Stimulated activated naive CD8-positive, alpha-beta T cell treated with anti-CD3 and anti-CD28 coated beads, Interleukin-15, amount 100 ng/mL, for 72 hours (primary cell): ENCODE data around the gene ANO1.
"Not testable (repeated sequence)": the region's sequence is repeated elsewhere in the genome, so short reads cannot be mapped to it uniquely, and the experiment has no call there.

ENCODE experiments used
- ATAC-seq: fragments of 150-1000 bp; cut with Tn5 transposase; 2 replicates; pipeline ENCODE4 v1.10.0; 2021; ENCODE audit warnings: mild to moderate bottlenecking, moderate library complexity
- DNase-seq, 2 donors: peaks; one replicate each; pipeline ENCODE4 v3.0.0; 2021 to 2022
- H3K27ac Mint-ChIP-seq, 2 donors: one replicate each; pipeline ENCODE4 v1.8.0; 2022; ENCODE audit warnings: mild to moderate bottlenecking in 2 of 2, mixed read lengths in 2 of 2, moderate library complexity in 2 of 2
- H3K27me3 Mint-ChIP-seq: one replicate; pipeline ENCODE4 v1.8.0; 2022; ENCODE audit warnings: mixed read lengths
- H3K4me1 Mint-ChIP-seq: one replicate; pipeline ENCODE4 v1.8.0; 2022; ENCODE audit warnings: mild to moderate bottlenecking, mixed read lengths
- H3K4me3 Mint-ChIP-seq, 2 donors: one replicate each; pipeline ENCODE4 v1.8.0; 2022; ENCODE audit warnings: mild to moderate bottlenecking in 2 of 2, mixed read lengths in 2 of 2, moderate library complexity in 1 of 2
- H3K9me3 Mint-ChIP-seq, 2 donors: one replicate each; pipeline ENCODE4 v1.8.0; 2022; ENCODE audit warnings: mixed read lengths in 2 of 2

The ANO1 gene

DNA sequence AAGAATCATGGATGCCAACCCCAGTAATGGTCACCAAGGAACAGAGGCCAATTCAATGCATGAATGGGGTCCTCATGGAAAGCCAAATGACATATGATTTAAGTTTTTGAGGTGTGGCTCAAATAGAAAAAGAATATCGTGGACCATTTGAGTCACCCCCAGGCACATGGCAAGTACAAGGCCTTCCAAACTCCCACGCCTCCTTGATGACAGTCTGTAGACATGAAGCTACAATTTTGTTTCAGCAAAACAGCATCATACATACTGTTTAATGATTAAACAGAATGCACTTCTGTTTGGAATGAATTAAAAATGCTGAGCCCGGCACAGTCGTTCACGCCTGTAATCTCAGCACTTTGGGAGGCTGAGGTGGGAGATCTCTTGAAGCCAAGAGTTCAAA lies 132.4 kb downstream of the ANO1 start:
- no peak overlapping the region for H3K27ac Mint-ChIP-seq
- no peak for ATAC-seq
- peaks cover 53% of the 10 kb centered on the region for H3K4me1 Mint-ChIP-seq

GRCh38 chr11:70212227-70212811 lies 134.2 kb downstream of the ANO1 start:
- DNase-seq, result no peak
- H3K4me3 Mint-ChIP-seq, result no peak overlapping the region
- ATAC-seq, result peak; percentile 28

More for the DNA sequence above, 132.4 kb downstream of the ANO1 start:
- Mint-ChIP-seq H3K9me3 (no peaks in the 10 kb centered on the region), H3K4me3 (no peak overlapping the region), H3K27me3 (no peaks in the 10 kb centered on the region)
- DNase-seq, result no peak

GRCh38 chr11:70217388-70217787 lies 139.3 kb downstream of the ANO1 start:
- not testable (repeated sequence) for H3K9me3 Mint-ChIP-seq, H3K4me1 Mint-ChIP-seq, DNase-seq, H3K27ac Mint-ChIP-seq, ATAC-seq, H3K4me3 Mint-ChIP-seq
- H3K27me3 Mint-ChIP-seq, result peaks cover 24% of the 10 kb centered on the region

More at GRCh38 chr11:70212227-70212811, 134.2 kb downstream of the ANO1 start:
- Mint-ChIP-seq H3K27ac (no peak overlapping the region), H3K4me1 (peaks cover 35% of the 10 kb centered on the region), H3K27me3 (no peaks in the 10 kb centered on the region), H3K9me3 (no peaks in the 10 kb centered on the region)

GRCh38 chr11:70218076-70218475 lies 140.0 kb downstream of the ANO1 start:
- H3K27ac Mint-ChIP-seq, DNase-seq, H3K9me3 Mint-ChIP-seq, ATAC-seq, H3K4me1 Mint-ChIP-seq, H3K4me3 Mint-ChIP-seq: not testable (repeated sequence)
- H3K27me3 Mint-ChIP-seq, result peaks cover 26% of the 10 kb centered on the region

GRCh38 chr11:70220136-70220535 lies 142.0 kb downstream of the ANO1 start:
- Mint-ChIP-seq H3K9me3 (no peaks in the 10 kb centered on the region), H3K4me3 (no peak overlapping the region), H3K27ac (no peak overlapping the region), H3K27me3 (peaks cover 32% of the 10 kb centered on the region), H3K4me1 (no peaks in the 10 kb centered on the region)
- ATAC-seq (no peak), DNase-seq (no peak)

DNA sequence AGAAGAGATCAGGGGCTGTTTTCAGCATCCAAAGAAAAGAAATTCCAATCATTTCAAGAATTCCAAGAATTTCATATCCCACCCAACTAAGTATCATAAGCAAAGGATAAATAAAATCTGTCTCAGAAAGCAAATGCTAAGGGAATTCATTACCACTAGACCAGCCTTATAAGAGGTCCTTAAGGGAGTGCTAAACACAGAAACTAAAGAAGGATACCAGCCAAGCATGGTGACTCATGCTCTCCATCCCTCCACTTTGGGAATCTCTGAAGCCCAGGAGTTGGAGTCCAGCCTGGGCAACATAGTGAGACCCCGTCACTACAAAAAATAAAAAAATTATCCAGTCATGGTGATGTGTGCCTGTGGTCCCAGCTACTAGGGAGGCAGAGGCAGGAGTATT lies 142.8 kb downstream of the ANO1 start:
- Mint-ChIP-seq H3K27me3 (peaks cover 32% of the 10 kb centered on the region), H3K9me3 (no peaks in the 10 kb centered on the region), H3K4me3 (no peak overlapping the region), H3K27ac (no peak overlapping the region), H3K4me1 (no peaks in the 10 kb centered on the region)
- no peak for ATAC-seq
- no peak for DNase-seq

DNA sequence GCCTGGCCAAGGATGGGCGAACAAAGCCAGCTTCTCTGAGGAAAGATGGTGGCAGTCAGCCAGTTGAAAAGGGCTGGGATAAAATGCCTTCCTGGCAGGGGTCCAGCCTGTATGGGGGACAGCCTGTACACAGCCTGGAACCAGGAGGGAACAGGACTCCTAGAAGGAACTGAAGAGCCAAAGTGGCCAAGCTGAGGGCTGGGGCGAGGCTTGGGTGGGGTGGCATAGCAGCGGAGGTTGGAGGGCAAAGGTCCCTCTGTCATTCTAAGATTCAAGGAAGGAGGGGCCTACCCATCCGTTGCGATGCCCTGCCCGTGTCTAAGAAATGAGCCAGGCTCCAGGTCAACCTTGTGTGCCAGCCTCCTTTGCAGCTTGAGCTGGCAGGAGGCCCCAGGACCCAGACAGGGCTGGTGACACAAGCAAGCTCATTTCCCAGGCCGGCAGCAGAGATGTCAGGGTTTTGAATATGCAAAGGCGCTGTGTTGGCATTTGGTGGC lies 147.6 kb downstream of the ANO1 start:
- peaks cover 7% of the 10 kb centered on the region for H3K27me3 Mint-ChIP-seq
- no peaks in the 10 kb centered on the region for H3K4me1 Mint-ChIP-seq
- no peaks in the 10 kb centered on the region for H3K9me3 Mint-ChIP-seq
- DNase-seq, result no peak
- no peak overlapping the region for H3K4me3 Mint-ChIP-seq
- no peak overlapping the region for H3K27ac Mint-ChIP-seq
- ATAC-seq, result no peak

- ATAC-seq (no peak), DNase-seq (no peak)
- H3K4me3 Mint-ChIP-seq, result no peak overlapping the region
- H3K27me3 Mint-ChIP-seq, result peaks cover 7% of the 10 kb centered on the region
- no peak overlapping the region for H3K27ac Mint-ChIP-seq
- no peaks in the 10 kb centered on the region for H3K9me3 Mint-ChIP-seq
- no peaks in the 10 kb centered on the region for H3K4me1 Mint-ChIP-seq
These were observed 148.1 kb downstream of the ANO1 start for GRCh38 chr11:70226183-70226582.

- peak overlapping the region in 1 of 2 donors; percentile 61 for H3K27ac Mint-ChIP-seq
- H3K4me1 Mint-ChIP-seq, result no peaks in the 10 kb centered on the region
- DNase-seq (no peak), ATAC-seq (no peak)
- no peaks in the 10 kb centered on the region for H3K9me3 Mint-ChIP-seq
- no peak overlapping the region for H3K4me3 Mint-ChIP-seq
- H3K27me3 Mint-ChIP-seq, result peaks cover 7% of the 10 kb centered on the region
These were observed 148.8 kb downstream of the ANO1 start for GRCh38 chr11:70226967-70227366.

DNA sequence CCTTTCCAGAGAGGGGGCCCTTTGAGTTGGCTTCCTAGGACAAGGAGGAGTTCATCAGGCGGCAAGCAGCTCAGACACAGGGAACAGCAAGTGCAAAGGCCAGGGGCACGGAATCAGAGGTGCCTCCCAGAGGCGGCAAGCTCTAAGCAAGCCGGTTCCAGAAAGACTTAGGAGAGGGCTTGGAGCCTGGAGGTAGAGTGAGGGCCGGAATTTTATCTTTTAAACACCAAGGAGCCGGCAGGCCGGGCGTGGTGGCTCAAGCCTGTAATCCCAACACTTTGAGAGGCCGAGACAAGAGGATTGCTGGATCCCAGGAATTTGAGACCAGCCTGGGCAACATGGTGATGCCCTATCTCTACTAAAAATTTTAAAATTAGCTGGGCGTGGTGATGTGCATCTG lies 151.6 kb downstream of the ANO1 start:
- H3K4me1 Mint-ChIP-seq, result no peaks in the 10 kb centered on the region
- ATAC-seq, result no peak
- no peak for DNase-seq
- no peaks in the 10 kb centered on the region for H3K27me3 Mint-ChIP-seq
- no peak overlapping the region for H3K27ac Mint-ChIP-seq
- H3K9me3 Mint-ChIP-seq, result no peaks in the 10 kb centered on the region
- no peak overlapping the region for H3K4me3 Mint-ChIP-seq

- Mint-ChIP-seq H3K9me3 (no peaks in the 10 kb centered on the region), H3K27ac (no peak overlapping the region), H3K4me3 (no peak overlapping the region), H3K4me1 (no peaks in the 10 kb centered on the region), H3K27me3 (no peaks in the 10 kb centered on the region)
- no peak for ATAC-seq
- DNase-seq, result no peak
These were observed 152.2 kb downstream of the ANO1 start for GRCh38 chr11:70230151-70230839.

GRCh38 chr11:70230840-70231710 lies 153.0 kb downstream of the ANO1 start:
- no peak overlapping the region for H3K27ac Mint-ChIP-seq
- DNase-seq (no peak), ATAC-seq (no peak)
- no peaks in the 10 kb centered on the region for H3K9me3 Mint-ChIP-seq
- H3K4me1 Mint-ChIP-seq, result no peaks in the 10 kb centered on the region
- H3K27me3 Mint-ChIP-seq, result no peaks in the 10 kb centered on the region
- H3K4me3 Mint-ChIP-seq, result no peak overlapping the region

DNA sequence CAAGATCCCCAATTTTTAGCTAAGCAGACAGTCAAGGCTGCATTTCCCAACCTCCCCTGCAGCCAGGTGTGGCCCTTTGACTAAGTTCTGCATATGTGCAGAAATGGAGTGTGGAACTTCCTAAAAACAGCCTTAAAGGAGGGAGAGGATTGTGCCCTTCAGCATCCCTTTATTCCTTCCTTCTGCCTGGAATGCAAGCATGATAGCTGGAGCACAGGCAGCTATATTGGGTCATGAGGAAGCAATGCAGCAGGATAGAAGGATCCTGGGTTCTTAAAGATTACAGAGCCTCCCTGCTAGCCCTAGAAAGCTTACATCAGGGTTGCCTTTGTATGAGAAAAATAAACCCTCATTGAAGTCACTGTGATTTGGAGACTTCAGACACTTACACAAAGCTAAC lies 154.9 kb downstream of the ANO1 start:
- Mint-ChIP-seq H3K4me1 (no peaks in the 10 kb centered on the region), H3K9me3 (no peaks in the 10 kb centered on the region), H3K27ac (no peak overlapping the region), H3K4me3 (no peak overlapping the region), H3K27me3 (no peaks in the 10 kb centered on the region)
- DNase-seq (no peak), ATAC-seq (no peak)

- Mint-ChIP-seq H3K4me3 (no peak overlapping the region), H3K27ac (no peak overlapping the region), H3K27me3 (no peaks in the 10 kb centered on the region), H3K9me3 (no peaks in the 10 kb centered on the region), H3K4me1 (no peaks in the 10 kb centered on the region)
- no peak for ATAC-seq
- DNase-seq, result no peak
These were observed 155.4 kb downstream of the ANO1 start for GRCh38 chr11:70233511-70233934.

GRCh38 chr11:70233962-70234361 lies 155.8 kb downstream of the ANO1 start:
- Mint-ChIP-seq H3K4me1 (no peaks in the 10 kb centered on the region), H3K27ac (no peak overlapping the region), H3K9me3 (no peaks in the 10 kb centered on the region), H3K27me3 (peaks cover 2% of the 10 kb centered on the region), H3K4me3 (no peak overlapping the region)
- ATAC-seq, result no peak
- DNase-seq, result no peak
